CD1c-positive myeloid dendritic cell (primary cell): Measurements from ENCODE around the gene UBR1.

ENCODE experiments used
- DNase-seq: peaks from one replicate; pipeline ENCODE4 v3.0.0-alpha.2; 2016; ENCODE audit errors: extremely low spot score

UBR1 gene

GRCh38 chr15:42914728-42915497 is 190.9 kb downstream of the UBR1 start:
- DNase-seq = no peak

- no peak for DNase-seq
Observed at GRCh38 chr15:42911058-42911592, 194.7 kb downstream of the UBR1 start.

GRCh38 chr15:42908538-42908937 is 197.3 kb downstream of the UBR1 start:
- DNase-seq = no peak

GRCh38 chr15:42903388-42904324 is 202.2 kb downstream of the UBR1 start:
- no peak for DNase-seq

GRCh38 chr15:42893911-42894310 is 211.9 kb downstream of the UBR1 start:
- DNase-seq = peak; percentile 18
